ENCODE results near the gene NUMB.

DNA sequence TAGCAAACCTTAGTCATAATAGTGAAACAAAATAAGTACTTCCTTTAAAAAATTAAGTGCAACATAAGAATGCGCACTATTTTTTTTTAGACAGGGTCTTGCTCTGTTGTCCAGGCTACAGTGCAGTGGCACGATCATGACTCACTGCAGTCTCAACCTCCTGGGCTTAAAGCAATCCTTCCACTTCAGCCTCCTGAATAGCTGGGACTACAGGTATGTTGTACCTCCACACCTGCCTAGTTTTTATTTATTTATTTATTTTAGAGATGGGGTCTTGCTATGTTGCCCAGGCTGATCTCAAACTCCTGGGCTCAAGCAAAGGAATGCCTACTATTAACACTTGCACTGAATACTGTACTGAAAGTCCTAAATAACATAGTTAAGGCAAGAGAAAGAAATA is 93.8 kb downstream of the NUMB start:
- TF ChIP-seq, protein P1, sequence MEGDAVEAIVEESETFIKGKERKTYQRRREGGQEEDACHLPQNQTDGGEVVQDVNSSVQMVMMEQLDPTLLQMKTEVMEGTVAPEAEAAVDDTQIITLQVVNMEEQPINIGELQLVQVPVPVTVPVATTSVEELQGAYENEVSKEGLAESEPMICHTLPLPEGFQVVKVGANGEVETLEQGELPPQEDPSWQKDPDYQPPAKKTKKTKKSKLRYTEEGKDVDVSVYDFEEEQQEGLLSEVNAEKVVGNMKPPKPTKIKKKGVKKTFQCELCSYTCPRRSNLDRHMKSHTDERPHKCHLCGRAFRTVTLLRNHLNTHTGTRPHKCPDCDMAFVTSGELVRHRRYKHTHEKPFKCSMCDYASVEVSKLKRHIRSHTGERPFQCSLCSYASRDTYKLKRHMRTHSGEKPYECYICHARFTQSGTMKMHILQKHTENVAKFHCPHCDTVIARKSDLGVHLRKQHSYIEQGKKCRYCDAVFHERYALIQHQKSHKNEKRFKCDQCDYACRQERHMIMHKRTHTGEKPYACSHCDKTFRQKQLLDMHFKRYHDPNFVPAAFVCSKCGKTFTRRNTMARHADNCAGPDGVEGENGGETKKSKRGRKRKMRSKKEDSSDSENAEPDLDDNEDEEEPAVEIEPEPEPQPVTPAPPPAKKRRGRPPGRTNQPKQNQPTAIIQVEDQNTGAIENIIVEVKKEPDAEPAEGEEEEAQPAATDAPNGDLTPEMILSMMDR (IDR thresholded peaks at IDR 0.05), result no peak
- TF ChIP-seq POLR2A (IDR thresholded peaks at IDR 0.05), result no peak
